Immature natural killer cell (primary cell): ENCODE measurements around the gene SBF2. TPM values are rescaled to one million over a fixed set of nuclear protein-coding genes. Genes with fewer than 3 reads are reported as not detected.
"Not testable (repeated sequence)": the region's sequence is repeated elsewhere in the genome, so short reads cannot be mapped to it uniquely, and the experiment has no call there.

ENCODE experiments used
- DNase-seq, 3 donors: peaks; one replicate each; pipeline ENCODE4 v3.0.0; 2022; ENCODE audit warnings: mixed read lengths in 1 of 3
- H3K27ac Mint-ChIP-seq, 6 donors: one replicate each; pipeline ENCODE4 v1.8.0; 2020; ENCODE audit warnings: mixed read lengths in 6 of 6, mild to moderate bottlenecking in 5 of 6, inconsistent platforms in 4 of 6, moderate library complexity in 3 of 6
- H3K27me3 Mint-ChIP-seq, 3 donors: one replicate each; pipeline ENCODE4 v1.8.0; 2020 to 2021; ENCODE audit warnings: low read depth in 3 of 3, mild to moderate bottlenecking in 3 of 3, mixed read lengths in 3 of 3, moderate library complexity in 3 of 3, inconsistent platforms in 1 of 3
- H3K36me3 Mint-ChIP-seq, 3 donors: one replicate each; pipeline ENCODE4 v1.8.0; 2020; ENCODE audit warnings: mixed read lengths in 3 of 3, inconsistent platforms in 2 of 3, mild to moderate bottlenecking in 2 of 3
- H3K4me1 Mint-ChIP-seq, 2 donors: one replicate each; pipeline ENCODE4 v1.8.0; 2020; ENCODE audit warnings: inconsistent platforms in 2 of 2, mild to moderate bottlenecking in 2 of 2, mixed read lengths in 2 of 2, moderate library complexity in 1 of 2
- H3K4me3 Mint-ChIP-seq, 5 donors: one replicate each; pipeline ENCODE4 v1.8.0; 2020; ENCODE audit warnings: mild to moderate bottlenecking in 5 of 5, mixed read lengths in 5 of 5, inconsistent platforms in 3 of 5, moderate library complexity in 3 of 5
- H3K9me3 Mint-ChIP-seq, 6 donors: one replicate each; pipeline ENCODE4 v1.8.0; 2020; ENCODE audit warnings: mild to moderate bottlenecking in 6 of 6, mixed read lengths in 6 of 6, inconsistent platforms in 4 of 6, moderate library complexity in 3 of 6
- polyA plus RNA-seq, 3 donors: library from polyadenylated mRNA; unstranded; fragments of 300-500 nt; fragmentation: Illumina TruSeq; gene quantifications; one replicate each; pipeline ENCODE4 v1.2.3, GENCODE V29; 2021

The SBF2 gene
- polyA plus RNA-seq, 3 donors from 2014 or later, result 3.2 to 6.9 (median 4.7) TPM

DNA sequence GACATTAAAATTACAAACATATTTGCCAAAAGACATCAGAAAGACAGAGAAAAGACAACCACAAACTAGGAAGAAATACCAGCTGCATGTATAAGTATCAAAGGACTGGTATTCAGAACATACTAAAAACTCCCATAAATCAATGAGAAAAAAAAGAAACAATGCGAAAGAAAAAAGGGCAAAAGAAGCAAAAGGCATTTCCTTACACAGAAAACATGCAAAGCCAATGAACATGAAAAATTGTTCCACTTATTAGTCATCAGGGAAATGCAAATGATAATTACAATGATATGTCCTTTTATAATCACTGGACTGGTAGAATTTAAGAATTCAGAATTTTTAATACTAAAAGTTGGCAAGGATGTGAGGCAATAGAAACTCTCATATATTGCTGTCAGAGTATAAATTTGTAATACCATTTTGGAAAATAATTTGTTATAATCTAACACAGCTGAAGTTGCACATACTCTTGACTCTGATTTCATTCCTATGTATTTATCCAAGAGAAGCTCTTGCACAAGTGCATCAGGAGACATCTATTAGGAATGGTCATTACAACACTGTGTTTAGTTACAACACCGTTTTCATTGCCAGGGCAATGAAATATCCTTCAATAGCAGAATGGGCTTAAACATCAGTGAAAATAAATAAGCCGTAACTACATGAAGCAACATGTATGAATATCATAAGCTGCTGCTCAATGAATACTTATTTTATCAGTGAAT lies 350.5 kb downstream of the SBF2 start:
- Mint-ChIP-seq H3K4me3 (no peak overlapping the region), H3K4me1 (no peaks in the 10 kb centered on the region), H3K9me3 (no peaks in the 10 kb centered on the region), H3K27ac (peak overlapping the region in 1 of 6 donors; percentile 72), H3K36me3 (peaks cover 4 to 16% (median 10%) of the 10 kb centered on the region in 3 donors), H3K27me3 (peaks cover 0 to 2% (median 2%) of the 10 kb centered on the region in 3 donors)
- DNase-seq, result no peak

DNA sequence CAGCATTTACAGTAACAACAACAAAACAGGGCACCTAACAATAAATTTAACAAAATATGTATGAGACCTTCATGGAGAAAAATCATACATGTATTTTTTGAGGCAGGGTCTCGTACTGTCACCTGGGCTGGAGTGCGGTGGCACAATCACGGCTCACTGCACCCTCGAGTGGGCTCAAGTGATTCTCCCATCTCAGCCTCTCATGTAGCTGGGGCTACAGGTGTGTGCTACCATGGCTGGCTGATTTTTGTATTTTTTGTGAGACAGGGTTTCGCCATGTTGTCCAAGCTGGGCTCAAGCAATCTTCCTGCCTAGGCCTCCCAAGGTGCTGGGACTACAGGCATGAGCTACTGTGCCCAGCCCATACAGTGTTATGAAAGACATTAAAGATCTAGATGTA lies 352.0 kb downstream of the SBF2 start:
- Mint-ChIP-seq H3K4me1 (no peaks in the 10 kb centered on the region), H3K9me3 (no peaks in the 10 kb centered on the region), H3K36me3 (peaks cover 4 to 13% (median 10%) of the 10 kb centered on the region in 3 donors), H3K4me3 (no peak overlapping the region), H3K27ac (no peak overlapping the region), H3K27me3 (peaks cover 0 to 2% (median 2%) of the 10 kb centered on the region in 3 donors)
- DNase-seq, result no peak

DNA sequence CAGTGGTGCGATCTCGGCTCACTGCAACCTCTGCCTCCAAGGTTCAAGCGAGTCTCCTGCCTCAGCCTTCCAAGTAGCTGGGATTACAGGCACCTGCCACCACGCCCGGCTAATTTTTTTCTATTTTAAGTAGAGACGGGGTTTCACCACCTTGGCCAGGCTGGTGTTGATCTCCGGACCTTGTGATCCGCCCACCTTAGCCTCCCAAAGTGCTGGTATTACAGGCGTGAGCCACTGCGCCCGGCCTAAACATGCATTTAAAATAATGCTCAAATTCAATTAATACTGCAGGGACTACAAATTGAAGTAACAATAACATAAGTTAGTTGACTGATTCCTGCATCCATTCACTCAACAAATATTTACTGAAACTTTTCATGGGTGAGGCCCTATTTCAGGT lies 354.9 kb downstream of the SBF2 start:
- not testable (repeated sequence) for H3K4me3 Mint-ChIP-seq, H3K27ac Mint-ChIP-seq, H3K27me3 Mint-ChIP-seq, DNase-seq, H3K4me1 Mint-ChIP-seq, H3K9me3 Mint-ChIP-seq
- H3K36me3 Mint-ChIP-seq, result peaks cover 0 to 16% (median 3%) of the 10 kb centered on the region in 3 donors

DNA sequence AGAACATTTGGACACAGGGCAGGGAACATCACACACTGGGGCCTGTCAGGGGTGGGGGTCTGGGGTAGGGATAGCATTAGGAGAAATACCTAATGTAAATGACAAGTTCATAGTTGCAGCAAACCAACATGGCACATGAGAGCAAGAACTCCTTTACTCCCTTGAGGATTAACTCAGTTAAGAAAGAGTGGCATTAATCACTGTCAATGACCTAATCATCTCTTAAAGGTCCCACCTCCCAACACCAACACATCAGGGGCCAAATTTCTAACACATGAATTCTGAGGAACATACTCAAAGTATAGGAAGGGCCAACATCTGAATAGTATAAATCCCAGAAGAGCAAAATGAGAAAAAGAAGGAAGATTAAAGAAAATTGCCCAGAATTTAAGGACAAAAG lies 357.3 kb downstream of the SBF2 start:
- Mint-ChIP-seq H3K27ac (no peak overlapping the region), H3K9me3 (peaks cover 0 to 7% (median 0%) of the 10 kb centered on the region in 6 donors), H3K4me3 (no peak overlapping the region), H3K36me3 (peaks cover 0 to 21% (median 8%) of the 10 kb centered on the region in 3 donors), H3K4me1 (no peaks in the 10 kb centered on the region), H3K27me3 (peaks cover 0 to 2% (median 2%) of the 10 kb centered on the region in 3 donors)
- DNase-seq, result no peak

DNA sequence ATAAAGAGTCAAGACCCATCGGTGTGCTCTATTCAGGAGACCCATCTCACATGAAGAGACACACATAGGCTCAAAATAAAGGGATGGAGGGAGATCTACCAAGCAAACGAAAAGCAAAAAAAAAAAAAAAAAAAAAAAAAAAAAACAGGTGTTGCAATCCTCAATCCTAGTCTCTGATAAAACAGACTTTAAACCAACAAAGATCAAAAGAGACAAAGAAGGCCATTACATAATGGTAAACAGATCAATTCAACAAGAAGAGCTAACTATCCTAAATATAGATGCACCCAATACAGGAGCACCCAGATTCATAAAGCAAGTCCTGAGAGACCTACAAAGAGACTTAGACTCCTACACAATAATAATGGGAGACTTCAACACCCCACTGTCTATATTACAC lies 361.2 kb downstream of the SBF2 start:
- H3K9me3 Mint-ChIP-seq, H3K4me3 Mint-ChIP-seq, H3K27ac Mint-ChIP-seq, DNase-seq, H3K27me3 Mint-ChIP-seq, H3K4me1 Mint-ChIP-seq: not testable (repeated sequence)
- peaks cover 10 to 30% (median 26%) of the 10 kb centered on the region in 3 donors for H3K36me3 Mint-ChIP-seq

DNA sequence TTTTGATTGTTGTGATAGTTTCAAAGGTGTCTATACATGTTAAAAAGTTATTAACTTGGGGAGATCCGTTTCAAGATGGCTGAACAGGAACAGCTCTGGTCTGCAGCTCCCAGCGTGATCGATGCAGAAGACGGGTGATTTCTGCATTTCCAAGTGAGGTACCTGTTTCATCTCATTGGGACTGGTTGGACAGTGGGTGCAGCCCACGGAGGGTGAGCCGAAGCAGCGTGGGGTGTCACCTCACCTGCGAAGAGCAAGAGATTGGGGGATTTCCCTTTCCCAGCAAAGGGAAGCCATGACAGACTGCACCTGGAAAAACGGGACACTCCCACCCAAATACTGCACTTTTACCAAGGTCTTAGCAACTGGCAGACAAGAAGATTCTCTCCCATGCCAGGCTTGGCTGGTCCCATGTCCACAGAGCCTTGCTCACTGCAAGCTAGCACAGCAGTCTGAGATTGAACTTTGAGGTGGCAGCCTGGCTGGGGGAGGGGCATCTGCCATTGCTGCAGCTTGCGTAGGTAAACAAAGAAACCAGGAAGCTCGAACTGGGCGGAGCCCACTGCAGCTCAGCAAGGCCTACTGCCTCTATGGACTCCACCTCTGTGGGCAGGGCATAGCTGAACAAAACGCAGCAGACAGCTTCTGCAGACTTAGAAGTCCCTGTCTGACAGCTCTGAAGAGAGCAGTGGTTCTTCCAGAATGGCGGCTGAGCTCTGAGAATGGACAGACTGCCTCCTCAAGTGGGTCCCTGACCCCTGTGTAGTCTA lies 363.3 kb downstream of the SBF2 start:
- H3K4me3 Mint-ChIP-seq, H3K9me3 Mint-ChIP-seq, H3K4me1 Mint-ChIP-seq, H3K27me3 Mint-ChIP-seq, DNase-seq, H3K27ac Mint-ChIP-seq: not testable (repeated sequence)
- peaks cover 10 to 30% (median 26%) of the 10 kb centered on the region in 3 donors for H3K36me3 Mint-ChIP-seq

DNA sequence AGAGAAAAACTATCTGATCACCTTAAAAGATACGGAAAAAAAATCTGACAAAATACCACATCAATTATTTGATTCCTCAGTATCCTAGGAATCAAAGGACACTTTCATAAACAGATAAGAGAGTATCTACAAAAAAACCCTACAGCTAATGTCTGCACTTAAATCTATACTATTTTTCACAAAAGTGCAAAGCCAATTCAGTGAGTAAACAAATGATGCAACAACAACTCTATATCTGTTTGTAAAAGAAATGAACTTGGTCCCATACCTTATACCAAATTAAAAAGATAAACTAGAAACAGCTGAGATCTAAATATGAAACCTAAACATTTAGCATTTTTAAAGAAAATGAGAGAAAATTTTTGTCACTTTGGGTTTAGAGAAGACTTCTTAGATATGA lies 366.3 kb downstream of the SBF2 start:
- H3K27ac Mint-ChIP-seq, result no peak overlapping the region

DNA sequence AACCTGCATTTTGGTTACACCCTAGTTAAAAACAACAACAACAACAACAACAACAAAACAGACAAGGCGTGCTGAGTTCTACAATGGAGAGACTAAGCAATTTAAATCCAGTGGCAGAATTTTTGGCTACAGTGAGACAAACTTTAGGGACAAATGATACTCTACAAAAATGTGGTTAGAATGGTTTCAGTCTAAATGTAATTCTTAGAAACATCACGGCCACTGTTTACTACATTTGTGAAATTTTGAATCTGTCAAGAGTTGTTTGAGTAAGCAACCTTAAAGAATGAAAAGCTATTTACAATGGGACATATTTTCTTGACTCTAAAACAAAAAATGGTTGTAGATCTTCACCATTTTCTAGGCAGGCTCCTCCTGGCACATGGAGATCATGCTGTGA lies 370.7 kb downstream of the SBF2 start:
- Mint-ChIP-seq H3K27ac (no peak overlapping the region), H3K9me3 (no peaks in the 10 kb centered on the region)

More for the DNA sequence above, 366.3 kb downstream of the SBF2 start:
- Mint-ChIP-seq H3K4me3 (no peak overlapping the region), H3K4me1 (no peaks in the 10 kb centered on the region), H3K36me3 (peaks cover 10 to 19% (median 18%) of the 10 kb centered on the region in 3 donors), H3K27me3 (peaks cover 0 to 2% (median 2%) of the 10 kb centered on the region in 3 donors), H3K9me3 (peaks cover 0 to 2% (median 0%) of the 10 kb centered on the region in 6 donors)
- DNase-seq, result no peak

DNA sequence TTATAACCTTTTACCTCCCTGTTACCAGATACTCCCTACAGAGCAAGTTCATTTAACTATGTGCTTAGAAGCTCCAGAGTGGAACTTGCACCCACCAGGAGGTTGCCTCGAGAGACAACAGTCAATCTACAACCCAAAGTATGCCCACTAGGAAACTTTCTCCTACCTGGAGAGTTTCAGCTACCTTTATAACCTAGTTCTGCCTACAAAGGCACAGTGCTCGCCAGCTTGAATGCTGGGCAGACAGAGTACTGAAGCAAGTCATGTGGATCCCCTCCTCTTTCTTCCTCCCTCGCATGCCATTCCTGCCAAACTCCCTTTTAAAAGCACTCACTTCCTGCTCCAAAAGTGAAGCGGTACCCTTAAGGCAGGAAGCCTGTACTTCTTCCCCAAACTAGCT lies 371.2 kb downstream of the SBF2 start:
- DNase-seq, result no peak
- no peaks in the 10 kb centered on the region for H3K9me3 Mint-ChIP-seq
- no peaks in the 10 kb centered on the region for H3K4me1 Mint-ChIP-seq
- H3K27ac Mint-ChIP-seq, result no peak overlapping the region
- peaks cover 0 to 2% (median 0%) of the 10 kb centered on the region in 3 donors for H3K27me3 Mint-ChIP-seq
- no peak overlapping the region for H3K4me3 Mint-ChIP-seq
- H3K36me3 Mint-ChIP-seq, result peaks cover 0 to 4% (median 0%) of the 10 kb centered on the region in 3 donors

More for the DNA sequence above, 370.7 kb downstream of the SBF2 start:
- no peak for DNase-seq
- no peaks in the 10 kb centered on the region for H3K4me1 Mint-ChIP-seq
- H3K27me3 Mint-ChIP-seq, result peaks cover 0 to 2% (median 2%) of the 10 kb centered on the region in 3 donors
- peaks cover 0 to 4% (median under 1%) of the 10 kb centered on the region in 3 donors for H3K36me3 Mint-ChIP-seq
- H3K4me3 Mint-ChIP-seq, result no peak overlapping the region

DNA sequence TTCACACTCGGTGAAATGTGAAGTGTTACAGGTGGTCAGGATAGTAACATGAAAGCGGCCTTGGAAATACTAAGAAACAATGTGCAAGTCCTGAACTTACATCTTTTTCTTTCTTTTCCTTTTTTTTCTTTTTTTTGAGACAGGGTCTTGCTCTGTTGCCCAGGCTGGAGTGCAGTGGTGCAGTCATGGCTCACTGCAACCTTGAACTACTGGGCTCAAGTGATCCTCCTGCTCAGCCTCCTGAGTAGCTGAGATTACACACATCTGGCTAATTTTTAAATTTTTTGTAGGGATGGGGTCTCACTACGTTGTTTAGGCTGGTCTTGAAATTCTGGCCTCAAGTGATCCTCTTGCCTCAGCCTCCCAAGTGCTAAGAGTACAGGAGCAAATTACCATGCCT lies 377.5 kb downstream of the SBF2 start:
- H3K9me3 Mint-ChIP-seq, result no peaks in the 10 kb centered on the region
- H3K27ac Mint-ChIP-seq, result no peak overlapping the region
- H3K36me3 Mint-ChIP-seq, result peaks cover 0 to 4% (median 0%) of the 10 kb centered on the region in 3 donors
- H3K27me3 Mint-ChIP-seq, result no peaks in the 10 kb centered on the region
- no peak overlapping the region for H3K4me3 Mint-ChIP-seq
- no peaks in the 10 kb centered on the region for H3K4me1 Mint-ChIP-seq
- no peak for DNase-seq

DNA sequence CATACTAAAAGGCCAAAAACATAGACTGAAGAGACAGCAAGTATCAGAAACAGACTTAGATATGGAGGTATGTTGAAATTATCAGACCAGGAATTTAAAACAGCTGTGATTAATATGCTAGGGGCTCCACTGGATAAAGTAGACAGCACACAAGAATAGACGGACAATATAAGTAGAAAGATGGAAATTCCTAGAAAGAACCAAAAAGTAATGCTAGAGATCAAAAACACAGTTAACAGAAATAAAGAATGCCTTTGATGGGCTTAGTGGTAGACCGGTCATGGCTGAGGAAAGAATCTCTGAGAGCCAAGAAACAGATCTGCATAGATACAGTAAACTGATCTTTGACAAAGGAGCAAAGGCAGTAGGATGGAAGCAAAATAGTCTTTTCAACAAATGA lies 380.0 kb downstream of the SBF2 start:
- no peaks in the 10 kb centered on the region for H3K9me3 Mint-ChIP-seq
- no peaks in the 10 kb centered on the region for H3K4me1 Mint-ChIP-seq
- H3K27ac Mint-ChIP-seq, result no peak overlapping the region
- no peaks in the 10 kb centered on the region for H3K27me3 Mint-ChIP-seq
- DNase-seq, result no peak
- peaks cover 0 to 4% (median 2%) of the 10 kb centered on the region in 3 donors for H3K36me3 Mint-ChIP-seq
- no peak overlapping the region for H3K4me3 Mint-ChIP-seq

DNA sequence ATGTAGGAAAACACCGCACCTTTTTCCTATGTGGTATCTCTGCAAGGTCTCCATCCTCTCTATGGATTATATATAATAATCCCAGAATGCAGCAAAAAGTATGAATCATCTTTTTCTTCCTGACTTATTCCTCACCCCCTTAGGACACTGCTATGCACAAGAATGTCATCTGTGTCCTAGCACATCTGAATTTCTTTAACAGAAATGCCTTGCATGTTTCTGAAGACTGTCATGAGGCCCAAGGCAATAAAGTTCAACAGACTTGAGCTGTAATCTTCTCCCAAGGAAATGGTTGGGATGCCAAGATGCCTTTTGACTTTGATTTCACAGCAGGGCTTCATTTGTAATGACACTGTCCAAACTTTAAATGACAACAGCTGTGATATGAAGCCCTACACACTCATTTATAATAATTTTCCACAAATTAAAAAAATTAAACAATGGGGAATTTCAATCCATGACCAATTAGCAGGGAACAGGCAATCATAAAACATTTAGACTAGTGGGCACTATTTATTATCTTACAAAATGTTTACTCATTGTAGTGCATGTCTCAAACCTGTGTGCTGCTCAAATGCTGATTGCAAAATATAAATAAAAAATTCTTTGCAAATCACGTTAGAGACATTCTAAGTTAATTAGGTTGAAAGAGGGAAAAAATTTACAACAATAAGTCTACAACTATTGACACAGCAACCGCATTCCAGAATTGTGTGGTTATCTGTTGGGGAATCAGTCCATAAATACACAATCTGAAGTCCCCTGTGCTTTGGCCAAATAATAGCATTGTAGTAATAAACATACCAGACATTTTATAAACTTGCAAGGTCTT lies 387.8 kb downstream of the SBF2 start:
- no peaks in the 10 kb centered on the region for H3K27me3 Mint-ChIP-seq
- no peaks in the 10 kb centered on the region for H3K4me1 Mint-ChIP-seq
- no peak for DNase-seq
- H3K27ac Mint-ChIP-seq, result no peak overlapping the region
- H3K4me3 Mint-ChIP-seq, result no peak overlapping the region
- peaks cover 3 to 6% (median 5%) of the 10 kb centered on the region in 3 donors for H3K36me3 Mint-ChIP-seq
- no peaks in the 10 kb centered on the region for H3K9me3 Mint-ChIP-seq

DNA sequence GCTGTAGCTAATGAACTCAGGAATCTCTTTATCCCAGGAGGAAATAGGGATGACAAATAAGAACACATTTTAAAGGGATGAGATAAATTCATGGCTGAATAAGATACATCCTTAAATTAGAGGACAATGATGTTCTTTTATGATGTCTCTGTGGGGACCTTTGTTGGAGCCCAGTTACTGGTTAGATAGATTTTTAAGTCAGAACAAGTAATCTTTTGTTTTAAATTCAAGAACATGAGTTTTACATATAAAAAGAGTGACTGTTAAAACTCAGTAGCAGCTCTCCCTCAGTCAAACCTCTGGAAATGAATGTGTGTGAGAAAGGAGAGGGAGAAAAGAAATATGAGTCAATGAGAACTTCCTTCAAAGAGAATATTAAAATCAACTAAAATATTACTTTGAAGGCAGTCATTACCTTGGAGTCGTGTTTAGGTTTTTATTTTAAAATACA lies 388.5 kb downstream of the SBF2 start:
- no peak overlapping the region for H3K27ac Mint-ChIP-seq
- no peak overlapping the region for H3K4me3 Mint-ChIP-seq
- no peaks in the 10 kb centered on the region for H3K4me1 Mint-ChIP-seq
- H3K9me3 Mint-ChIP-seq, result no peaks in the 10 kb centered on the region
- no peak for DNase-seq
- no peaks in the 10 kb centered on the region for H3K27me3 Mint-ChIP-seq
- peaks cover 3 to 6% (median 5%) of the 10 kb centered on the region in 3 donors for H3K36me3 Mint-ChIP-seq
